Colon (tissue), 2 donors: ENCODE data around the gene RHOXF1.
"Not testable (repeated sequence)": the region's sequence is repeated elsewhere in the genome, so short reads cannot be mapped to it uniquely, and the experiment has no call there.

ENCODE experiments used
- FAIRE-seq: peaks from 2 replicates; lab custom pipeline; 2012; peaks lifted over from hg19 to GRCh38; lab: Jason Lieb, UNC
- donor health status: control.
- donor health status: control.

Gene RHOXF1

GRCh38 chrX:120085553-120086185 lies 30.0 kb downstream of the RHOXF1 start:
- FAIRE-seq = not testable (repeated sequence)

- FAIRE-seq = not testable (repeated sequence)
Measured at GRCh38 chrX:120077590-120077989, 38.1 kb downstream of the RHOXF1 start, which contains the start of gene RHOXF2B. TSS of gene RHOXF2B (minus strand) at chrX:120077690. CDS start at chrX:120077552, 138 bp downstream.

GRCh38 chrX:120066169-120066568 lies 49.5 kb downstream of the RHOXF1 start:
- not testable (repeated sequence) for FAIRE-seq
